ENCODE results near the gene PAFAH1B2. TPM values are rescaled to one million over a fixed set of nuclear protein-coding genes. Genes with fewer than 3 reads are reported as not detected.

Gene PAFAH1B2
- total RNA-seq, 6 experiments from 2014 or later = 113 to 130 (median 122) TPM

- Mint-ChIP-seq H3K27ac (no peak overlapping the region), H3K27me3 (ENCODE audit: insufficient read depth) (no peaks in the 10 kb centered on the region; the same call in none of the 2 replicates), H3K4me3 (no peak overlapping the region), H3K9me3 (no peaks in the 10 kb centered on the region), H3K4me1 (ENCODE audit: low read depth) (no peaks in the 10 kb centered on the region; the same call in 1 of the 2 replicates), H3K36me3 (ENCODE audit: low read depth) (peaks cover 5% of the 10 kb centered on the region; the same call in 1 of the 2 replicates)
- TF ChIP-seq CTCF (IDR thresholded peaks at IDR 0.05) = no peak
- DNase-seq = no peak
These were observed 42.3 kb downstream of the PAFAH1B2 start for GRCh38 chr11:117186431-117186761.

GRCh38 chr11:117187007-117187406 lies 42.9 kb downstream of the PAFAH1B2 start:
- Mint-ChIP-seq H3K27me3 (ENCODE audit: insufficient read depth) (no peaks in the 10 kb centered on the region; the same call in none of the 2 replicates), H3K4me1 (ENCODE audit: low read depth) (no peaks in the 10 kb centered on the region), H3K9me3 (no peaks in the 10 kb centered on the region), H3K36me3 (ENCODE audit: low read depth) (peaks cover 5% of the 10 kb centered on the region; the same call in 1 of the 2 replicates), H3K4me3 (no peak overlapping the region), H3K27ac (no peak overlapping the region)
- TF ChIP-seq CTCF (IDR thresholded peaks at IDR 0.05) = no peak
- no peak for DNase-seq

- Mint-ChIP-seq H3K4me3 (no peak overlapping the region), H3K27me3 (ENCODE audit: insufficient read depth) (no peaks in the 10 kb centered on the region; the same call in none of the 2 replicates), H3K27ac (no peak overlapping the region), H3K9me3 (no peaks in the 10 kb centered on the region), H3K36me3 (ENCODE audit: low read depth) (peaks cover 5% of the 10 kb centered on the region; the same call in 1 of the 2 replicates), H3K4me1 (ENCODE audit: low read depth) (no peaks in the 10 kb centered on the region)
- TF ChIP-seq CTCF (IDR thresholded peaks at IDR 0.05) = no peak
- DNase-seq = no peak
These were observed 43.3 kb downstream of the PAFAH1B2 start for GRCh38 chr11:117187428-117187798.

GRCh38 chr11:117187799-117188481 lies 43.9 kb downstream of the PAFAH1B2 start:
- no peak overlapping the region for H3K4me3 Mint-ChIP-seq
- H3K27ac Mint-ChIP-seq = no peak overlapping the region
- no peak for DNase-seq
- H3K27me3 Mint-ChIP-seq (ENCODE audit: insufficient read depth) = no peaks in the 10 kb centered on the region; the same call in none of the 2 replicates
- no peak for TF ChIP-seq CTCF (IDR thresholded peaks at IDR 0.05)
- no peaks in the 10 kb centered on the region for H3K9me3 Mint-ChIP-seq
- H3K4me1 Mint-ChIP-seq (ENCODE audit: low read depth) = no peaks in the 10 kb centered on the region
- peaks cover 5% of the 10 kb centered on the region; the same call in 1 of the 2 replicates for H3K36me3 Mint-ChIP-seq (ENCODE audit: low read depth)

- no peaks in the 10 kb centered on the region for H3K9me3 Mint-ChIP-seq
- peaks cover 2% of the 10 kb centered on the region for H3K27me3 Mint-ChIP-seq (ENCODE audit: insufficient read depth)
- no peak for DNase-seq
- H3K27ac Mint-ChIP-seq = no peak overlapping the region
- H3K4me1 Mint-ChIP-seq (ENCODE audit: low read depth) = no peaks in the 10 kb centered on the region
- H3K36me3 Mint-ChIP-seq (ENCODE audit: low read depth) = peaks cover 5% of the 10 kb centered on the region; the same call in 1 of the 2 replicates
- no peak overlapping the region for H3K4me3 Mint-ChIP-seq
- no peak for TF ChIP-seq CTCF (IDR thresholded peaks at IDR 0.05)
These were observed 44.6 kb downstream of the PAFAH1B2 start for GRCh38 chr11:117188620-117189081.
